GM18519 (cell line): ENCODE measurements around the gene LARP6.
A peak's percentile ranks its signal among the peaks of the same experiment; 100 is the strongest.
"Not testable (repeated sequence)": the region's sequence is repeated elsewhere in the genome, so short reads cannot be mapped to it uniquely, and the experiment has no call there.

Source experiments
- ATAC-seq: cut with Tn5 transposase; IDR thresholded peaks from one replicate; pipeline ENCODE4 v1.9.1; 2021; ENCODE audit warnings: mild to moderate bottlenecking, moderate library complexity; ENCODE audit not compliant: unreplicated experiment, low FRiP score

Gene LARP6

DNA sequence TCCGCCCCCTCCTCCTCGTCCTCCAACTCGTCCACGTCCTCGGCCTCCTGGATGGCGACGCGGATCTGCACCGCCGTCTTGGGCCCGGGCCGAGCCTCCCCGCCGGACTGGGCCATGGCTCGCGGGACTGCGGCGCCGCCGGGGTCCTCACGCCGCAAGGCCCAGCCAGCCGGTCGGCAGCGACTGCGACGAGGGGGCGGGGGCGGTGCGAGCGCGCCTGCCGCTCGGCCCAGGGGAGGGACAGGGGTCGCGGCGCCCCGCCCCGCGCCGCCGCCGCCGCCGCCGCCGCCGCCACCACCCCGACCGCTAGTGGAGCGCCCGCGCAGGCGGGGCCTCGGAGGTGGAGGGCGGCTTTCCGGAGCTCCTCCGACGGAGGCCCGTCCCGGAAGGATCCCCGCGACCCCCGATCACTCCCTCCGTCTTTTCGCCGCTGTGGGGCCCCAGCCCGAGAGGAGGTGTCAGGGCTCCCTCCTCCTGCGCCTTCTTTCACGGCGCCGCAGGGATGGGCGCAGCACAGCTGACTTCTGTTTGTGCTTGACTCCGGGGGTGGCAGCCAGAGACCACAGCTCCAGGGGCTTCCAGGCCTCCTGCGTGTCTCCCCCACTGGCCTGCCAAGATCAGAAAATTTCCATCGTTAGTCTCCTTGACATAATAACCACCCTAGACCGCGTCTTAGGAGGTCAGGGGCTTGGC lies at the start of gene LARP6:
TSS of gene LARP6 (minus strand) at position 185 of the 693 bp plus-strand sequence. CDS start at position 116, 69 bp downstream.
- no peak for ATAC-seq

DNA sequence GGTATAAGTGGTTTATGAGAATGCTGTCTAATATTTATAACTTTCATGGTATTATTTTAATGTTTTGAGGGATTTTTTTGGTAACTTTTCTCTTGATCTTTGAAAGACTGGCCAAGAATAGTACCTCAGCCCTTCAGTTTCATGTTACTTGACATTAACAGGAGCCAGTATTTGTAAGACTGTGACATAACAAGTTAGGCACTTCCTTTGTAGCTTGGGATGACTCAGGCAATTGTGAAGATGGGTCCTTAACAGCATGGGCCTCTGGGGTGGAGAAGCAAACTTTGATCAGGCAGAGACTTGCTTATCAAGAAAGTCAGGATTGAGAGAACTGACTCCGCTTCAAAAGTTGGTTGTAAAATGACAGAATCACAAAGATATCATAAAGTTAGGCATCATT lies 48.1 kb upstream of the LARP6 start:
- ATAC-seq: no peak

DNA sequence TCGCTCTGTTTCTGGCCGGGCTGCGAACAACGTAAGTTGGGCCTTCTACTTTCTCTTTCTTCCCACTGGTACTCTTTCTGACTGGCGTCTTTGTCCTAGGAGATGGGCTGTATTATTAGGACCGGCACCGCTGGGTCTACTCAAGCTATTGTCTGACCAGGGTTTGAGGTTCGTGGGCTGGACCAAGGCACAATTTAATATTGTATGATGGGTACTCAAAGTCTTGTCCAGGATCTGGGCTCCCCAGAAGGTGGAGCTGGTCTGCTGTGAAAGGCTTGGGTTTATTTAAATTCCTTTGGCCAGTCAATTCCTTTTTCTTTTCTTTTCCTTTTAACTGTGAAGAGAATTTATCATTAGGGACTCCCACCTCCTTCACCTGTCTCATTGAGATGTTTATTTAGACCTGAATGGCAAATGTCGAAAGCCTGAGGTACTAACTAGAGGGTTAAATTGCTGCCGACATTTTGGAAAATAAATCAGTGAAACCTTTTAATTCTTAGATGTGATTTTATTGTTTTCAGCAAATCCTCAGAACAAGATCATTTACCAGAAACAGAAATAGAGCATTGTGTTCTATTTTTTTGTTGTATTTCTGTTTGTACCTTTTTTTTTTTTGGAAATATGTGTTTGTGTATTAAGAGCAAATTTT lies 39.1 kb upstream of the LARP6 start:
- no peak for ATAC-seq

DNA sequence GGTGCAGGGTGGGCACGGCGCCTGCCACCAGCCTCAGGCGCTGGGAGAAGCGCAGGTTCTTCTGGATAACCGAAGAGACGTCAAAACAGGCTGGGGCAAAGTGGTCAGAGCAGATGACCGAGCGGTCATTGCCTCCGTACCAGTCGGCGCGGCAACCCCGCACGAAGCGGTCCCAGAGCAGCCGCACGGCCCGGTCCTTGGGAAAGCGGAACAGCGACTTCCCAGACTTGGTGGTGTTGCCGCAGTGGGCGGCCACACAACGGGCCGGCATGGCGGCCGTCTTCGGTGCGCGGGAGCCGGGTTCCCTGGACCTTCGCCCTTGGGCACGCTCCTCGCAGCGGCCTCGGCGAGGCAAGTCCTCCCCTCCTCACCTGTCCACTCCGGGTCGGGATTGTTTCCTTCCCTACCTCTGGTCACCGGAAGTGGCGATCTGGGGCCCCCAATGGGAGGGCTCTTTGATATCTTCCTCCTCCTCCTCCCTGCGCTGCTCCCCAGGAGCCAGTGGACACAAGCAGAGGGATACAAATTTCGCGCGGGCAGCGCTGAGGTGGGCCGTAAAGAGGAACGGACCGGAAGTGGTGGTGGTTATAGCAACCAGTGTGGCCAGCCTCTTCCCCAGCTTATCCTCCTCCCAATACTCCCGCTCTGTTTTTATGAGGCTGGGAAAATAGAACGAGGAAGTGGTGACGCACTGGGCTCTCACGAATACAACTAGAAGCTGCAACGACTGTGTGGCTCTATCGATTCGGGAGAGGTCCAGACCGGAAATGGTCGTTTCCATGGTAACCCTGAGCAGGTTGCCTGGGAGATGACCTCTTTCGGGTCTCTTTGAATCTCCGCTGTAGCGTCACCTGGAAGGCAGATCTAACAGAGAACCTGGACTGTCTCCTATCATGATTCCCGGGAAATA lies 38.3 kb upstream of the LARP6 start, which contains the start of the genes LRRC49 and THAP10:
TSS of gene LRRC49 (plus strand) at position 825 of the 910 bp plus-strand sequence. CDS start at position 894, 69 bp downstream.
TSS of gene THAP10 (minus strand) at position 432 of the 910 bp plus-strand sequence. CDS start at position 271, 161 bp downstream.
- peak; percentile 68 for ATAC-seq

DNA sequence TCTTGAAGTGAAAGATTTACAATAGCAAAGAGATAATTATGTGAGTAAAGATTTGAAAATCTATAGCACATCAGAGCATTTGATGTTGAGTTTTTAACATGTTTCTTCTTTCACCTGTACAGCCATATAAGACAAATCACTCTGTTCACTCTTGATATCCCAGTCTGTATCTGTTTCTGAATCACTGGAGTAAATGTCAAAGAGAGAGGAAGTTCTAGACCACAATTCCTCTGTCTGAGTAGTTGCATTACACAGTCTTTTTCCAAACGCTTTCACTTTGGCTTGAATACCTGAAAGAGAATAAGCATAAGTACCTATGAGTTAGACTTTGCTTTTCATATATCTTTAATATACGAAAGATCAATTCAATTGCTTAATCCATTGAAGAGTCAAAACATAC lies 28.4 kb upstream of the LARP6 start:
- no peak for ATAC-seq

DNA sequence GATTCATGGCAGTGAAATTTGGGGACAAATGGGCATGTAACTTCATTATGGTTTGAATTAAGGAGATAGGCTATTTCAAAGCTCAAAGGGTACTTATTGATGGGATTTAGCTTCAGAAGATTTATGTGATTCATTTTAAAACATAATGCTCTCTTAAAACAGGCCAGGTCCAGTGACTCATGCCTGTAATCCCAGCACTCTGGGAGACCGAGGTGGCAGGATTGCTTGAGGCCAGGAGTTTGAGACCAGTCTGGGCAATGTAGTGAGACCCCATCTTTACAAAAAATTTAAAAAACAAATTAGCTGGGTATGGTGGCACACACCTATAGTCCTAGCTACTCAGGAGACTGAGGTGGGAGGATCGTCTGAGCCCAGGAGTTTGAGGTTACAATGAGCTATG lies 26.8 kb upstream of the LARP6 start:
- no peak for ATAC-seq

DNA sequence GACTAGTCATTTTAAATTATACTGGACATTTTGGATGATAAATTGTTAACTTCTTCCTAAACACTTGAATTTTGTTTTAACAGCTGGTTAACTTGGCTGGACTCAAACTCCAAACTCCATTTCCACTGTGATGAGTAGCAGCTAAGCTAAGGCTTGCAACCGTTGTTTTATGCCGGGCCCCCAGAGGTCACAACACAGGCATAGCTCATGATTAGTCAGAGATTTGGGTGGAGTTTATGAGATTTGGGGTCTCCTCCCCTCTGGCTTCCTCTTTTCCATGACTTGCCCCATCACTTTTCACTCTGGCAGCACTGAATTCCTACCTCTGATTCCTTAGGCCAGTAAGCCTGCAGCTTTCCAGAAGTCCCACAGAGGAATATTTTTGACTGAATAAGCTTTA lies 25.4 kb upstream of the LARP6 start:
- no peak for ATAC-seq

DNA sequence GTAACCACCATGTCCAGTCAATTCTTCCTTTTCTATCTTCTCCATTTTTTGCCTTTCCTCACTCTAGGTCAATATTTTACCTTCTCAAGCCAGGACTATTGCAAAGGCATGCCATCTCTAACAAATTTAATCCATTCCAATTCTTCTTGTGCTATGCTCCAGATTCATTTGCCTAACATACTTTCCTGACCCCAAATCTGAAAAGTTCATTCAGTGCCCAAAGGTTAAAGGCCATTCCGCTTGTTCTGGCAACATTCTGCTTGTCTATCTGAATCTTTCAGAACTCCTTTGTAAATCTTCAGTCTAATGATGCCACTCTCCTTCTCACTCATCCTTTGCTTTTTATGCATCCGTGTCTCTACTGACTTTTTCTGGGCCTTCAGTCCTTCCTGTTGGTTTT lies 22.7 kb upstream of the LARP6 start:
- ATAC-seq: no peak

DNA sequence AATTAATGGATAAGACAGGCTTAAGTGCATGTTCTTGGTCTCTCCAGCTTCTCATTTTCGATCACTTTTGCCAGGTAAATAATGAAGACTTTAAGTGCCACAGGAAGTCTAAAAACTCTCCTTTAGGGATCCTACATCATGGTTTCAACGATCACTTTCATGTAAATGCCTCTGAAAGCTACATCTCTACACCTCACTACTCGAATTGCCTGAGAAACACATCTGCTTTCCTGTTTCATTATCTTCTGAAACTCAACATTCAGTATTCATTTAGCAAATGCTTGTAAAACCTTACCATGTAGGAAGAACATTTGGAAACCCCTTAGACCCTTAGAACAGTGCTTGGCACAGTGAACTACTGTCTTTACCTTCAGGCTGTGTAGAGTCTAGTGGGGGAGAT lies 22.1 kb upstream of the LARP6 start:
- no peak for ATAC-seq

DNA sequence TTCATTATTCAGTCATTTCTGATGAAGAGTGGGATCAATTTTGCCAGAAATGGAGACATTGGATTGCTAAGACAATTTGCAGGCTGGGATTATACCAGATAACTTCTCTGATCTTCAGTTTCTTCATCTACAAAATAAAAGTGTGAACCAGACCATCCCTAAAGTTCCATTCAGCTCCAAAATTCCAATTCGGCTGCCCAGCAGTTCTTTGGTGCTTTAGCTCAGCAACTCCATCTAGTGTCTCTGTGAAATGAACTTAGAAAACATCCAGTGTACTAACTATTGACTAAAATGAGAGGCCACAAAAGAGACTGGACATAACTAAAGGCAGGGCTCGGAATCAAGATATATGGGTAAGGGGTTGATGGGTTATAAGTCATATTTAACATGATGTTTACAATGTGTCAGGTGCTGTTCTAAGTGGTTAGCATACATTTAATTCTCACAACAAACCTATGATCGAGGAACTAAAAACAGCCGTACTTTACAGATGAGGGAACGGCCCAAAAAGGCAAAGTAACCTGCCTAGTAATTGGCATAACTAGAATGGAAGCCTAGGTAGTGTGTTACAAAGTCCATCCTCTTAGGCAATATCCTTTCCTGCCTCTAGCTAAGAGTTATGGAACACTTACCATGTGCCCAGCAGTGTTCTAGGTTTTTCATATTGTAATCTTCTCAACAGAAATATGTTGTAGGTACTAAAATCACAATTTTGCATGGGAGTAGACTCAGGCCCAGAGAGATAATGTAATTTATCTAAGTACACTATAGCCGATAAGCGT lies 21.2 kb upstream of the LARP6 start:
- no peak for ATAC-seq

DNA sequence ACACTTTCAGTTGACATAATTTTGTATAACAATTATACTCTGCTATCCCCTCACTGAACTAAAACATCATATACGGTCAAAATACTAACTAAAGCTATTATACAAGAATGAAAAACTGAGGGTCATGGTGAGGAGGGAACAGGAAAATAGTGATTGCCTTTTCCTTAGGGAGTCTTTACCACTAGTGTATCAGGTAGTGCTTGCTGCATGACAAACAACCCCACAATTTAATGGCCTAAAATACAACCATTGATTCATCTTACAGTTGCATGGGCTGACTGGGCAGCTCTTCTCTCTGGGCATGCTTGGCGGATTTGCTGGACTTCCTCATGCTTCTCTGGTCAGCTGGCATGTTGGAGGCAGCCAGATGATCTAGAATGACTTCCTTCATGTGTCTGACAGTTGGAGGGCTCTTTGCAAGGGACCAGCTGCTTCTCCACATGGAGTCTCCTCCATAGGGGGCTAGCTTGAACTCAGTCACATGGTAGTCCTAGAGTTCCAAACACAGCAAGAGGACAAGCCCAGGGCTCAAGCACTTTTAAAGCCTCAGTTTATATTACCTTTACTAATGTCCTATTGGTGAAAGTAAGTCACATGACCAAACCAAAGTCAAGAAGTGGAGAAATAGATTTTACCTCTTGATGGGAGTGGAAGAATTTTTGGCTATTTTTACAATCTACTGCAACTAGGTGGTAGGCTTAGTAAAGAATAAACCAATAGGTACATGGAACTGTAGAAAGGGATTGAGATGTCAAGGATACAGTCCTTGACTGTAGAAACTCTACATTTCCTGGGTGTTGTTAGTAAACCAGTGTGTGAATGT lies 19.5 kb upstream of the LARP6 start:
- ATAC-seq: no peak

DNA sequence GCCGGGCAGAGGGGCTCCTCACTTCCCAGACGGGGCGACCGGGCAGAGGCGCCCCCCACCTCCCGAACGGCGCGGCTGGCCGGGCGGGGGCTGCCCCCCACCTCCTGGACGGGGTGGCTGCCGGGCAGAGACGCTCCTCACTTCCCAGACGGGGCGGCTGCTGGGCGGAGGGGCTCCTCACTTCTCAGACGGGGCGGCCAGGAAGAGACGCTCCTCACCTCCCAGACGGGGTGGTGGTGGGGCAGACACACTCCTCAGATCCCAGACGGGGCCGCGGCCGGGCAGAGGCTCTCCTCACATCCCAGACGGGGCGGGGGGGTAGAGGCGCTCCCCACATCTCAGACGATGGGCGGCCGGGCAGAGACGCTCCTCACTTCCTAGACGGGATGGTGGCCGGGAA lies 17.5 kb upstream of the LARP6 start:
- not testable (repeated sequence) for ATAC-seq

DNA sequence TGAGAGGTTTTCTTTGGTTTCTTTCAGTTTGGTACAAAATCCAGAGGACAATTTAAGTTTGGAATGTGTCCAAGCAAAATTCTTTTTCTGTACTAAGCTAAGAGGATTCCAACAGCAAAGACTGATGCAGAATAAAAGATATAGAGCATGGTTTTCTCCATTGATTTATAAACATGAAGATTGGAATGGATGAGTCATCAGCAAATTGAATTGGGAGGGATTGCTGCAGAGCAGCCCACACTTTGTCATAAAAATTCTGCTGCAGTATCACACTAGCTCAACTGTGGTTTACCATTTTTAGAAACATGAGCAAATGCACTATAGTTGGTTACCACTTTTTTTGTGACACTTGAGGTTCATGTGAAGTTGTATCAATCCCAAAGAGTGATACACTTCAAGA lies 16.1 kb upstream of the LARP6 start:
- no peak for ATAC-seq

DNA sequence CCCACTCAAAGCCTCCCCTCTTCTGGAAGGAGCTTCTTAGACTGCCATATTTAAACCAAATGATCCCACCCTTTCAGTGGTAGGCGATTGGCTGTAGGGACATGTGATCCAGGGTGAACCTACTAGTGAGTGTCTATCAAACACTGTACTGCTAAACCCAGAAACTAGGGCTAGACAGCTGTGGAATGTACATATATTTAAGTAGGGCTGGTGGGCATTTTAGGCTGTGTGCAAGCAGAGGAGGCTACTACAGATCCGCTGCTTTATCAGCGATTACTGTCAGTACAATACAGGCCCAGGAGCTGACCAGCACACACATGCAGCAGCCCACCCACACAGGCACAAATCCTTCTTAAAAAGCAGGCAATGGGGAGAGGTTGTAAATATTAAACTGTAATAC lies 15.4 kb upstream of the LARP6 start:
- no peak for ATAC-seq

DNA sequence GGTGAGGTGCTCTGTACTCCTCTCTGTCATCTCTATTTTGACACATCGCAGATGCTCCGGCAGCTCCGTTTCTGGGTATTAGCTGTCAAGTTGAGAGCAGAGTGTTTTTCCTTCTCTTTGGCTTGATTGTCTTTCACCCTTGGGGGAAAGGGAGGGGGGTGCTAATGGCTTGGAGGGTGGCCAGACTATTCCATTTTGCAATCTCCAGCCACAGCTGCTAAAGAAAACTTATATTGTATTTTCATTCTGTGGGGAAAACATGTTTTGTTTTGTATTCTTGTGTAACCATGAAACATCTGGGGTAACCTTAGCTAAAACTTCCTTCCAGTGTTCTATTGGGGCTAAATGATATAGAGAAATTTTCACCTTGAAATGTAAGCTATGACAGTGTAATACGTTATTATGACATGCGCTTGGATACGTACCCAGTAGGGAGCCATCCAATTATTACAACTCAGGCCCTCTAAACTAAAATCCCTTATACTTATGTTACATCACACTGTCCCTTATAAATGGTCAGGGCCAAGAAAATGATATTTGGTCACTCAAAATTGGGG lies 14.0 kb upstream of the LARP6 start:
- no peak for ATAC-seq

DNA sequence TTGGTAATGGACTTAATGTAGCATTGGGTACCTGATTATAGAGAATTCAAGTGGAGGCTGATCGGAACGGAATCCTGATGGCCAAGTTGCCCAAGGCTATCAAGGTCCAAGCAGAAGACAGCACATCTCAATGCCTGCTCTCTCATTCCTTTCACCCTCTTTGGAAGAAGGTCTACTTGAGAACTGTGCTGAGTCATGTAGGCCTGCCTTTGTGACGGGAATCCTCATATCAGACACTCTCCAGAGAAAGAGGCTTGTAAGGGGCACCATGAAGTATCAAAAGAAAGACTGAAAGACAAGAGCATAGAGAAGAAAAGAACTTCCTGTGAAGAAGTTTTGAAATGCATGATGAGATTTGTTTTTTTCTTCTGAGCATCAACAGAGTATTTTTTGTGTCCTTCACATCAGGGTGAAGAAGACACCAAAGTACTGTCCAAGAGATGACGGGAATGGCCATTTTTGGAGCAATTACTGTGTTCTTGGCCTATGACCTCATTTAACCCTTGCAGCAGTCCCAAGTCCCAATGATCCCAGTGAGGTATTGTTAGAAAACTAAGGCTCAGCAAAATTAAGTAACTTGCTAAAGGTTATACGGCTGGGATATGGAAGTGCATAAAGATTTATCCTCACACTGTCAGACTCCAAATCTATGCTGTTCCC lies 13.2 kb upstream of the LARP6 start:
- no peak for ATAC-seq

DNA sequence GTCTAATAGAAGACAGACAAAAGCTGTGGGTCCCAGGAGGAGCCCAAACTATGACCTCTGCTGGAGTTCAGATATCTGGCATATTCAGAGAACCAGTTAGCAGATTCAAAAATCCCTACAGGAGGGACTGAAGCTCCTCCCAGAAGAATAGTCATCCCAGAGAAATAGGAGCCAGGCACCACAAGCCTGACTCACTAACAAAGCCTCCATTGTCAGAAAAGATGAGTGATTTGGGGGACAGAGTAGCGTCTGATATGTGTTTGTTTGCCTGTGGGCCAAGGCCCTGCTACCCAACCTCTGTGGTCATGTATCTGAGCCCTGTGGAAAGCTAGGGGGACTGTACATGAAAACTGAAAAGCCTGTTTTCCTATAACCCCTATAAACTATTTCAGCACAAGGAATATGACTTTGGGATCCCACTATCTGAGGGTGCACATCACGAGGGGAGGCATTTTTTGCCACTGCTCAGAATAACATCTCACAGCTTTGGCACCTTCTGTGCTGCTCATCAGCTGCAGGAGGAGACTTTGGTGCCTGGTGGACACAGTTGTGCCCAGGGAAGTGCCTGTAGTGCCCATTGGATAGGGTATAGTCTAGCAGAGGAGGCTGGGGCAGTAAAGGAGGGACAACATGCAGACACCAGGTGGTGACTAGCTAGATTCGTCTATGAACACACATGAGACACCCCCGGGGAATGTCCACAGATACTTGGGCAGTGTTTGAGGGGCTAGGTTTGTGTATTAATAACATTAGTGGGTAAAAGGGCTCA lies 9.7 kb upstream of the LARP6 start:
- no peak for ATAC-seq

DNA sequence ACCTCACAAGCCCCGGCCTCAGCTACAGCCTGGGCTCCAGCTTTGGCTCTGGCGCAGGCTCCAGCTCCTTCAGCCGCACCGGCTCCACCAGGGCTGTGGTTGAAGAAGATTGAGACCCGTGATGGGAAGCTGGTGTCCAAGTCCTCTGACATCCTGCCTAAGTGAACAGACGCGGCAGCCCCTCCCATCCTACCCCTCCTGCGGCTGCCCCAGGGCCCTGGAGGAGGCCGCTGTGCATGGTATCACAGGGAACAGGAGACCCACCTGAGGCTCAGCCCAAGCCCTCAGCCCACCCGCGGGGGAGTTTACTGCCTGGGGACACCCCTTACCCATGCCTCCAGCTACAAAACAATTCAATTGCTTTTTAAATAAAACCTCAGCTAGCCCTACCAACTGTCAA lies 6.0 kb upstream of the LARP6 start:
- no peak for ATAC-seq
